Central memory CD8-positive, alpha-beta T cell (primary cell): ENCODE data around the gene MAP3K3.

Experiments
- ATAC-seq: fragments of 150-1000 bp; cut with Tn5 transposase; replicated peaks from 2 replicates; pipeline ENCODE4 v1.10.0; 2022; ENCODE audit warnings: mild to moderate bottlenecking, moderate FRiP score, moderate number of reproducible peaks; ENCODE audit not compliant: poor library complexity, severe bottlenecking; ENCODE audit errors: extremely low read depth
- DNase-seq, 2 donors: peaks; one replicate each; pipeline ENCODE4 v3.0.0; 2021; ENCODE audit warnings: low spot score in 2 of 2
- H3K27ac Mint-ChIP-seq: one replicate; pipeline ENCODE4 v1.8.0; 2022; ENCODE audit warnings: low read depth, mild to moderate bottlenecking, moderate library complexity, mixed read lengths
- H3K27me3 Mint-ChIP-seq: one replicate; pipeline ENCODE4 v1.8.0; 2022; ENCODE audit warnings: mixed read lengths
- H3K36me3 Mint-ChIP-seq: one replicate; pipeline ENCODE4 v1.8.0; 2022; ENCODE audit warnings: mild to moderate bottlenecking, moderate library complexity, mixed read lengths; ENCODE audit not compliant: insufficient read depth
- H3K4me1 Mint-ChIP-seq: one replicate; pipeline ENCODE4 v1.8.0; 2022; ENCODE audit warnings: mixed read lengths
- H3K4me3 Mint-ChIP-seq: one replicate; pipeline ENCODE4 v1.8.0; 2022; ENCODE audit warnings: mild to moderate bottlenecking, moderate library complexity, mixed read lengths
- H3K9me3 Mint-ChIP-seq: one replicate; pipeline ENCODE4 v1.8.0; 2022; ENCODE audit warnings: mixed read lengths

The MAP3K3 gene

DNA sequence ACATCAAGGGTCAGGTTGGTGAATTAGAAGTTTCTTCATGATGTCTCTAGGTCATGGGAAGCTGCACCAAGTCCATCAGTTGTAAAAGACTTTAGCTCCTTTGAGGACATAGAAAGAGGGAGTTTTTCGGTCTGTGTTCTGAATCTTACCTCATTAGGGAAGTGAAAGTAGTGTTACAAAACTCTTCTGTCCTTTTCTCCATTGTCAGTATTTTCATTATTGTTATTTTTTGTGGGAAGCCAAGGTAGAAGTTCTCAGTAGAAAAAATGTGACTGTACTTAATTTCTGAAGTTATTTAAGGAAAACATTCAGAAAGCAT, 24.2 kb downstream of the MAP3K3 start:
- peaks cover 12% of the 10 kb centered on the region for H3K36me3 Mint-ChIP-seq
- no peaks in the 10 kb centered on the region for H3K27me3 Mint-ChIP-seq
- ATAC-seq (no peak), DNase-seq (no peak)
- no peak overlapping the region for H3K4me3 Mint-ChIP-seq
- H3K27ac Mint-ChIP-seq: no peak overlapping the region
- no peaks in the 10 kb centered on the region for H3K9me3 Mint-ChIP-seq
- peaks cover 36% of the 10 kb centered on the region for H3K4me1 Mint-ChIP-seq

DNA sequence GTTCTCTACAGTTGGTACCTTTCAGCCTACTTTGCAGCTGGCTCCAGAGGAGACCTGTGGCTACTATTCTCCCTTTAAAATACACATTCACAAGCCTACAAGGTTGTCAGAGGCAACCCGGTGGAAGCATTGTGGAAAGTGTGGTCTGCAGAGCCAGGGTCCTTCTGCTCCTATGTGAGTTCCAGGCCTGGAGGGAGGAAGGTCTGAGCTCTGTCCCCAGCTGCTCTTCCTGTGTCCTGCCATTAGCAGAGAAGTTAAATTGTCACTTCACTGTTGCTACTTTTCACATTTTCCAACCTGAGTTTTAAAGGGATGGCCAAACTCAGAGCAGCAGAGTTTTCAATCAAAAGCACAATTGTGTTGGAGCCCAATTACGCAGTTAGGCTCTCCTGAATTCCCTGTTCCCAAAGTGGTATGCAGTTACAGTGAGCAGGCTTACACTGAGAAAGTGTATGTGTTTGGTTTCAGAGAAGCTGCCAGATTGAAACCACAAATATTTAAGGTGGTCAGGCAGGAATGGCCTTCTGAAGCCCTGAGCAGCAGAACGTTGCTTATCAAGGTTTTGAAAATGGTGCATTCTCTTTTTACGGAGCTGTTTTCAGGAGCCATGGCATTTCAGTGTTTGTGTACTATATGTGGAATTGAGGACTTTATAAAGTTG, 25.0 kb downstream of the MAP3K3 start:
- H3K4me3 Mint-ChIP-seq: no peak overlapping the region
- no peak for DNase-seq
- no peak overlapping the region for H3K27ac Mint-ChIP-seq
- no peak for ATAC-seq
- peaks cover 34% of the 10 kb centered on the region for H3K4me1 Mint-ChIP-seq
- peaks cover 17% of the 10 kb centered on the region for H3K36me3 Mint-ChIP-seq
- no peaks in the 10 kb centered on the region for H3K9me3 Mint-ChIP-seq
- no peaks in the 10 kb centered on the region for H3K27me3 Mint-ChIP-seq

DNA sequence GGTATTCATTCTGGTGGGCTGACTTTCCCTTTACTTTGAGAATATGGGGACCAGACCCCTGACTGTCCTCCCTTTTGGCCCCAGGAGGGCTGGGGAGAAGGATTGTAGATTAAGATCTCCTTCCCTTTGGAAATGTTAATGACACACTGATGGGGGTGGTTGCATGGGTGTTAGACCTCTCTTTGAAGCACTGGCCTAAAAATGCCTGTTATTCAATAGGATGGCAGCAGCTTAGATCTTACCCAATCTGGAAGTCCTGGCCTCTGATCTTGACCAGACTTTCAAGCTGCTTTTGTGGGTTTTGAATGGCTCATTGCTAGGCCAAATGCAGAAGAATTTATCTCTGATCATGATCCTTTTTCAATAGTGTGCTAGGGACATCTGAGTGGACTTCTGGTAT, 25.7 kb downstream of the MAP3K3 start:
- H3K36me3 Mint-ChIP-seq: peaks cover 20% of the 10 kb centered on the region
- no peak for DNase-seq
- H3K27me3 Mint-ChIP-seq: no peaks in the 10 kb centered on the region
- no peak overlapping the region for H3K27ac Mint-ChIP-seq
- no peak for ATAC-seq
- H3K4me1 Mint-ChIP-seq: peaks cover 37% of the 10 kb centered on the region
- H3K4me3 Mint-ChIP-seq: no peak overlapping the region
- no peaks in the 10 kb centered on the region for H3K9me3 Mint-ChIP-seq

DNA sequence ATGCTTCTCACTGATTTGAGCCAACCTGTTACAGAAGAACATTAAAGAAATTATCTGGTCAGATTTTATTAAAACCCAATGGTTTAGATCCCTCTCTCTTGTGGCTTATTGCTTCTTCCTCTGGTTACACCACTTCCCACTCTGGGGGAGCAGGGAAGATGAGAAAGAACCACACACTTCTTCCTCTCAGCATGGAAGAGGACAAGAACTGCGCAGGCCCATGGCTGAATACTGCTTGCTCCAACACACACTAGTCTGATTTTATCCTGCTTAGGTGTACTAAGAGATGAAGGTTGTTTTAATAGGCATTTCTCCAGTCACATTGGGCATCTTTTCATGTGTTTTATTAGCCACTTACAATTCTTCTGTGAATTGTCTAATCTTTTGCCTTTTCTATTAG, 27.6 kb downstream of the MAP3K3 start:
- H3K36me3 Mint-ChIP-seq: peaks cover 32% of the 10 kb centered on the region
- H3K27me3 Mint-ChIP-seq: no peaks in the 10 kb centered on the region
- no peaks in the 10 kb centered on the region for H3K9me3 Mint-ChIP-seq
- DNase-seq: no peak
- H3K4me3 Mint-ChIP-seq: no peak overlapping the region
- no peak overlapping the region for H3K27ac Mint-ChIP-seq
- H3K4me1 Mint-ChIP-seq: peaks cover 34% of the 10 kb centered on the region
- ATAC-seq: no peak

DNA sequence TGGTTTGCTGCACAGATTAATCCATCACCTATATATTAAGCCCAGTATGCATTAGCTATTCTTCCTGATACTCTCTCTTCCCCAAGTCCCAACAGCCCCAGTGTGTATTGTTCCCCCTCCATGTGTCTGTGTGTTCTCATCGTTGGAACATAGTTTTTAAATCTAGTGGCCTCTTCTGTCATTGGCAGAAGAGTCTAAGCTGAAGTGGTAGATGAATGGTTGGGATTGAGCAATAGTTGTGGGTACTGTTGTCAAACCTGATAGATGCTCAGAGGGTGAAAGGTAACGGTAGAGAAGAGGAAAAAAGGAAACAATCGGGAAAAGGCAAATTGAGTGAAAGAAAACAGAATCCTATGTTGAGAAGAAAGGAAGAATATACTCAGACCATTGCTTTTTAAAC, 29.9 kb downstream of the MAP3K3 start:
- no peaks in the 10 kb centered on the region for H3K27me3 Mint-ChIP-seq
- H3K4me1 Mint-ChIP-seq: peaks cover 24% of the 10 kb centered on the region
- no peak for DNase-seq
- H3K9me3 Mint-ChIP-seq: no peaks in the 10 kb centered on the region
- H3K36me3 Mint-ChIP-seq: peaks cover 35% of the 10 kb centered on the region
- ATAC-seq: no peak
- H3K4me3 Mint-ChIP-seq: no peak overlapping the region
- H3K27ac Mint-ChIP-seq: peak overlapping the region; percentile 5

DNA sequence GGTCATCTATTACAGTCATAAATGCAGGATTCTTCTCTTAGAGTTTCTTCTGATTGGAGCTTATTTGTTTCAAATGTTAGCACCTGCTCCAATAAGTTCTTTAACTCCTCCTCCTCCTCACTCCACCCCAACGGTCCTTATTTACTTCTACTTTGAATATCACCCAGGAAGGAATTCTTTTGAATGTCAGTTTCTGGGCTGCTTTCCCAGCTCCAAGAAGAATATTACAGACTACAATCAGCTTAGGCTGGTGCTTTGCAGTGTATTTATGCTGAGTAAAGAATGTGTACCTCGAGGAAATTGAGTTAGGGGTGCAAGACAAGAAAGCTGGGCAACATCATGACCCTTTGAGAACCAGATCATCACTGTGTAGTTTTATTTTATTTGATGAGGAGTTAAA, 30.8 kb downstream of the MAP3K3 start:
- Mint-ChIP-seq H3K36me3 (peaks cover 43% of the 10 kb centered on the region), H3K27ac (no peak overlapping the region), H3K4me1 (peaks cover 26% of the 10 kb centered on the region), H3K4me3 (no peak overlapping the region), H3K27me3 (no peaks in the 10 kb centered on the region), H3K9me3 (no peaks in the 10 kb centered on the region)
- no peak for ATAC-seq
- DNase-seq: no peak

DNA sequence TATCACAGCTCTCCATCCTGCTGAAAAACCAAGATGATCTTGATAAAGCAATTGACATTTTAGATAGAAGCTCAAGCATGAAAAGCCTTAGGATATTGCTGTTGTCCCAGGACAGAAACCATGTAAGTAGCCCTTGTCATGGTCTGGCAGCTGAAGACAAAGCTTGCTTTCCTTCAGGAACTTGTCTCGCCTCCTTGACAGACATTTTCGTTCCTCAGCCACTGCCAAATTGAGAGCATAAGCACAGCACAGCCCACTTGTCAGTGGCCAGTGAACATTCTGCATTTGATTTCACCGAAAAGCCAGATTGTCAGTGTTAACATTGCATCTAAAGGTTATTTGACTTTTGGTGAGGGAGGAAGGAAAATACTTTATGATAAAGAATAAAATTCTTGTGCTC, 35.6 kb downstream of the MAP3K3 start:
- peaks cover 8% of the 10 kb centered on the region for H3K4me1 Mint-ChIP-seq
- H3K4me3 Mint-ChIP-seq: no peak overlapping the region
- no peaks in the 10 kb centered on the region for H3K27me3 Mint-ChIP-seq
- DNase-seq (no peak), ATAC-seq (no peak)
- no peak overlapping the region for H3K27ac Mint-ChIP-seq
- peaks cover 52% of the 10 kb centered on the region for H3K36me3 Mint-ChIP-seq
- no peaks in the 10 kb centered on the region for H3K9me3 Mint-ChIP-seq

DNA sequence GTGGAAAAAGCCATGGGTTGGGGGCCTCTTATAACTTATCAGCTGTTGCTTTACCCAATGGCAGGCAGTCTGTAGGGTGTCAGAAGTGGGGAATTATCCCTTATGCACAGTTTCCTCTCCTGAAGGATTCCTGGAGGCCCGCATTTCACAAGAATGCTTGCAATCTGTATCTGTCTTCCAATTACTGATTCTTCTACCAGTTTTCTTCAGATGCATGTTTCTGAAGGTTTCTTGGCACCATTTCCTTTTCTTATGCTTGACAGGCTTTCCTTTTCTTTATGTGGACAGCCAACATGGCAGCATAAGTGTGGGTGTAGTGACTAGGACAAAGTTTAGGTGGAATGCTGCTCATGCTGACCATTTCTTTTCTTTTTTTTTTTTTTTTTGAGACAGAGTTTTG, 36.1 kb downstream of the MAP3K3 start:
- Mint-ChIP-seq H3K36me3 (peaks cover 52% of the 10 kb centered on the region), H3K9me3 (no peaks in the 10 kb centered on the region), H3K27ac (no peak overlapping the region), H3K4me3 (no peak overlapping the region), H3K27me3 (no peaks in the 10 kb centered on the region), H3K4me1 (peaks cover 8% of the 10 kb centered on the region)
- ATAC-seq: no peak
- DNase-seq: no peak

DNA sequence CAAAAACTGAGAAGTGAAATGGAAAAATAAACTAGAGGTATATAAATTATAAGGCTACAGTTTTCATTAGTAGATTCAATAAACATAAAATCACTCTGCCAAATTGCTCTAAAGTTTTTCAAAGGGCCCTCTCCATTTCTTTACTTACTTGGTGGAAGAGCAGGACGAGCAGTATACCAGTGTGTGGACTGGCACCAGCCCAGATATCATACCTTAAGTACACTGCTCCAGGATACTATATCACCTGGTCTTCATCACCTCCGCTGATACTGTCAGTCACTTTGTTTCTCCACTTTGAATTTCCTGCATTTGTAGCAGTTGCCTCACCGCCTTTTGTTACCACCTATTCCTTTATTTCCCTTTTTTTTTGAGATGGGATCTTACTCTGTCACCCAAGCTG, 37.6 kb downstream of the MAP3K3 start:
- Mint-ChIP-seq H3K27me3 (no peaks in the 10 kb centered on the region), H3K4me1 (peaks cover 13% of the 10 kb centered on the region), H3K27ac (no peak overlapping the region), H3K36me3 (peaks cover 53% of the 10 kb centered on the region), H3K4me3 (no peak overlapping the region), H3K9me3 (no peaks in the 10 kb centered on the region)
- ATAC-seq (no peak), DNase-seq (no peak)

DNA sequence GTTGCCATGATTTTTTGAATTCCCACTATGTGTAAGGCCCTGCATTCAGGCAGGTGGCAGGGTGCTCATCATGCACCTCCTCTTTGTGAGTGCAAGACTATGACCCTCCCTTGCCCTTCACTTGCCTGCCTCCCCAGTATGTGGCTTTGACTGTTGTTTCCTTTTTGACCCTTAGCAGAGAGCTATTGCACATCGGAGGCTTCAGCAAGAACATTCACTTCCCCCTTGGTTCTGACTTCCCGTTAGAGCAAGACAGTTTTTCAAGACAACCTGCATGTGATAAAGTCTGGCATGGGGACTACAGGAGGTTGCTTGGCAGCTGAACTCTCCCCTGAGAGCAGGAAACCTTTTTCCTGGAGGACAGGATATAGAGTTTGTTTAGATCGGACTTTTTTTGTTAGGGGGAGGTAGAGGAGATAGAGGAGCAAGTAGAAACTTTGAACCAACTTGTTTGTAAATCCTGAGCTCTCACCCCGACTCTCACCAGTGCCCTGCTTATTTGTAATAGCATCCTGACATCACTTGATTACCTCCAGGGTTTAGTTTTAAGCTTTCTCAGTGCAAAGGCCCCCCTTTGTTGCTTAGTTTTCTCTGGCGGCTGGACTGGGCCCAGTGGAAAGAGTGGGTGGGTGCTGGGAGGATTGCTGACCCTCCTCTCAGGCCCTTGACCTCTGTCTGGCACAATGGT, 43.5 kb downstream of the MAP3K3 start:
- Mint-ChIP-seq H3K36me3 (peaks cover 45% of the 10 kb centered on the region), H3K27ac (no peak overlapping the region), H3K9me3 (no peaks in the 10 kb centered on the region), H3K4me1 (peaks cover 9% of the 10 kb centered on the region), H3K4me3 (no peak overlapping the region), H3K27me3 (no peaks in the 10 kb centered on the region)
- no peak for DNase-seq
- no peak for ATAC-seq

DNA sequence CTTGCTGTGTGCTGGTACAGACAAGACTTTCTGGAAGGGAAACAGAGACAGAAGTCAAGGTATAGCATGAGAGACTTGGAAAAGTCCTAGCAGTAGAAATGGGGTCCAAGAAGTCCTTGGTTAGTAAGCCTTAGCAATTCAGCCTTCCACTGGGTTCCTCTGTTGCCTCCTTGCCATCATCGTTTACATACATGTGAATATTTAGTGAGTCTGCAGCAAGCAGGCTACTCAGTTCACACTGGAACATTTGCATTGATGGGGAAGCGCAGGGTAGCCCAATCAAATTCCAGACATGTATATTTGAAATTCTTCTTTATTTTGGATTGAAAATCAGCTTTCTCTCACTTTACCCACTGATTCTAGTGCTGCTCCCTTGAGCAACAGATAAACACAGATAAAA, 50.6 kb downstream of the MAP3K3 start:
- ATAC-seq (no peak), DNase-seq (no peak)
- peaks cover 16% of the 10 kb centered on the region for H3K4me1 Mint-ChIP-seq
- no peak overlapping the region for H3K4me3 Mint-ChIP-seq
- H3K27me3 Mint-ChIP-seq: no peaks in the 10 kb centered on the region
- H3K36me3 Mint-ChIP-seq: peaks cover 23% of the 10 kb centered on the region
- H3K27ac Mint-ChIP-seq: no peak overlapping the region
- no peaks in the 10 kb centered on the region for H3K9me3 Mint-ChIP-seq

DNA sequence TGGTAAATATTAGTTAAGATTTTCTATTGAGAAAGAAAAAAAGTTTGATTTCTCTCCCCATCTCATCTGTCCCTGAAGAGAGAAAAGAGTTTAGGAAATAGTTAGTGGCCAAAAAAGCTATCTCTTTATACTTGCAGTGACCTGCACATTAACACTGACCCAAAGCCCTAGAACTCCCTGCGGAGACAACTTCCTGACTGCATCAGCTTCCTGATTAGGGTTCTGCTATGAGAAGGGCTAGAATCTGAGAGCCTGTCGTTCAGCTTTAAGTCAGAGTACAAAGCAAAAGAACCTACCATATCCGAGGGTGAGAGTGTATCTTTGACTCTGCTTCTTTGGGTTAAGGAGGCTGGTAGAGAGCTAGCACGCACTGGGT, 53.0 kb downstream of the MAP3K3 start:
- H3K36me3 Mint-ChIP-seq: peaks cover 17% of the 10 kb centered on the region
- no peak overlapping the region for H3K4me3 Mint-ChIP-seq
- ATAC-seq (no peak), DNase-seq (no peak)
- H3K27ac Mint-ChIP-seq: no peak overlapping the region
- no peaks in the 10 kb centered on the region for H3K27me3 Mint-ChIP-seq
- no peaks in the 10 kb centered on the region for H3K9me3 Mint-ChIP-seq
- peaks cover 22% of the 10 kb centered on the region for H3K4me1 Mint-ChIP-seq

DNA sequence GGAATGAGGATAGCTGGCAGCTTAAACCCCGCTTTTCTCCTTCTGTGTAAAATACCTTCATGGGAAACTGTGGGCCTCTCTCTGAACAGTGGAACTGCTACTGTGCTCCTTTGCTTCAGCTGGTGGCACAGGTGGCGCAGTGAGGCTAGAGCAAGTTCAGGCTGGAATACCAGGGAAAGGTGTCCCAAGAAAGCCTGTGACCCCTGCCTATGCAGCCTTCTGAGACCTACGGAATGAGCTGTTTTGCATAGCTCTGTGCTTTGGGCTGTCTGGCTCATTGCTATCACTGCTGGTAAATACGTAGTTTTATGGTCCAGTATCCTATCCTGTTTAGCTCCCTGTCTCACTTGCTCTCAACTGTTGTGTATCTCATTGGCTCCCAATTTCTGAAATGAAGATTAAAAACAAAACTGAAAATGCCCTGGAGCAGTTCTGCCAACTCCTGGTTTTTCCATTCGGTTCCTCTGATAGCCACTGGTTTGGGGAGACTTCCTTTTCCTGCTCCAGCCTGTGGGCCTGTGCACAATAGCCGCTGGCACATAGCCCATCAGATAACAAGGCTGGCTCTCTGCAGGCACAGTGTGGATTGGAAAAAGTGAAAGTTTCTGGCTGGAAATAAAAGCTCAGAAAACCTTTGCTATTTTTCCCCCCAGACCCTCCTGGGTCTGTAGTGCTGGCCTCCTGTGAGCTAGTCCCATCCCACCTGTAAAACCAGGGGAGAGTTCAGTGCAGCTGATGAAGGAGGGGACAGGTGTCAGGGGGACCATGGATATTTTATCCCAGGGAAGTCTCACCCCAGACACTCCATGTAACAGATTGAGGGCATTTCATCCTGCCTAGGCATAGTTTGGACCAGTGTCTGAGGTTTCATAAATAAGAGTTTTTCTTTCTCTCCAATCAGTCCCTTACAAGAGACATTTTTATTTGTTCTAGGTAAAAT, 53.7 kb downstream of the MAP3K3 start:
- H3K27ac Mint-ChIP-seq: peak overlapping the region; percentile 22
- ATAC-seq (no peak), DNase-seq (no peak)
- no peaks in the 10 kb centered on the region for H3K27me3 Mint-ChIP-seq
- no peaks in the 10 kb centered on the region for H3K9me3 Mint-ChIP-seq
- H3K36me3 Mint-ChIP-seq: peaks cover 16% of the 10 kb centered on the region
- H3K4me1 Mint-ChIP-seq: peaks cover 20% of the 10 kb centered on the region
- no peak overlapping the region for H3K4me3 Mint-ChIP-seq
